ENCODE measurements around the gene HOMER2. TPM values are rescaled to one million over a fixed set of nuclear protein-coding genes. Genes with fewer than 3 reads are reported as not detected.

HOMER2 gene
- total and polyA plus RNA-seq, 2 of the 13 experiments (the other 11 are each of a cell fraction or from before 2014, with no cell fraction given), result 12.9 to 14.1 TPM

DNA sequence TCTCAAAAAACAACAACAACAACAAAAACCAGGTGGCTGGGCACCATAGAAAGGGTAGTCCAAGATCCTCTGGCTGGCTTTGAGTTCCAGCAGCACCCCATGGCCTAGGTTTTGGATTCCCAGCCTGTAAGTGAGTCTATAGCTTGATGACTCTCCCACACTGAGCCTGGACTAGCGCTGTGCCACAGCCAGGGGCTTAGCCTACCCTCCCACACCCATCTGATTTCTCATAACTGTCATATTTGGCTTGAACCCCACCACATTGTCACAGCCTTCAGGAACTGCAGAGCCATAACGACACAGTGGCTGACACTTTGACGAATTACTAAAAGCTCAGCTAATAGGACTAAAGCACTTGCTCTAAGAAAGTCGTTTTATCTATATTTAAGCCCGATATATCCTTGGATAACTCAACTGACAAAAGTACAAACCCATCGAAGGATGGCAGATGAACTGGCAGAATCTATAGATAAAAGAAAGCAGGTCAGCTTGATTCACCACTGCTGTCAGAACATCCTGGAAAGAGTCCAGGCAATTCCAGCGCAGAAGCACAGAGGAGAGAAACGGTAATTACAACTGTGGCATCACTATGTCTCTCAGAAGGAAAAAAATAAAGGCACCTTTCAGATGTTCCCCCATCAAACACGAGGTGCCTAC lies 62.1 kb downstream of the HOMER2 start:
- Histone ChIP-seq H3K9ac (ENCODE audit: insufficient read depth, low read depth, low read length) (no peak overlapping the region), H3K4me2 (ENCODE audit: low read depth, low read length) (no peak overlapping the region), H3K4me3 (replicated peaks in 1 of 3; ENCODE audit: insufficient read depth in 1 of 3, low read depth in 2 of 3, low read length in 3 of 3) (no peak overlapping the region), H3K9me3 (ENCODE audit: low read length) (no peaks in the 10 kb centered on the region), H4K20me1 (ENCODE audit: insufficient read depth, low read length) (no peaks in the 10 kb centered on the region), H3K36me3 (replicated peaks in 1 of 2; ENCODE audit: control insufficient read depth in 1 of 2, insufficient read depth in 2 of 2, low read length in 2 of 2) (no peaks in the 10 kb centered on the region), H2AFZ (ENCODE audit: low read length) (no peak overlapping the region), H3K79me2 (ENCODE audit: insufficient read depth, low read length) (no peaks in the 10 kb centered on the region), H3K27me3 (ENCODE audit: control insufficient read depth in 1 of 2, insufficient read depth in 2 of 2, low read length in 2 of 2) (no peaks in the 10 kb centered on the region), H3K27ac (ENCODE audit: extremely low read length, insufficient read depth, low read length) (no peak overlapping the region), H3K4me1 (ENCODE audit: insufficient read depth, low read length) (0 out of 2 replicates have a peak, but pooled peaks cover 5% of the 10 kb centered on the region)
- ChIA-PET POLR2A (no interaction called here), CTCF (ENCODE audit: low intra/inter-chr PET ratio, low total read pairs) (no interaction called here)
- in situ Hi-C loops (cut with HindIII; ENCODE audit: extremely low pct_ligation_motif_present, low pct_unique_long_range_greater_than_20kb), result no loop called here
- no TSS peak for BruUV-seq (replicated peaks)
- no peak for ATAC-seq
- intact Hi-C loops (cut with micrococcal nuclease; ENCODE audit: unreplicated experiment), result no loop called here
- TF ChIP-seq ATF2 (CRISPR knock-in tag; IDR thresholded peaks at IDR 0.05), result no peak
- TF ChIP-seq, protein P1, sequence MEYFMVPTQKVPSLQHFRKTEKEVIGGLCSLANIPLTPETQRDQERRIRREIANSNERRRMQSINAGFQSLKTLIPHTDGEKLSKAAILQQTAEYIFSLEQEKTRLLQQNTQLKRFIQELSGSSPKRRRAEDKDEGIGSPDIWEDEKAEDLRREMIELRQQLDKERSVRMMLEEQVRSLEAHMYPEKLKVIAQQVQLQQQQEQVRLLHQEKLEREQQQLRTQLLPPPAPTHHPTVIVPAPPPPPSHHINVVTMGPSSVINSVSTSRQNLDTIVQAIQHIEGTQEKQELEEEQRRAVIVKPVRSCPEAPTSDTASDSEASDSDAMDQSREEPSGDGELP (IDR thresholded peaks at IDR 0.05; ENCODE audit: borderline replicate concordance, low read depth), result no peak
- TF ChIP-seq ZNF407 (CRISPR knock-in tag; IDR thresholded peaks at IDR 0.05; ENCODE audit: not compliant biosample characterization), result no peak
- TF ChIP-seq RXRA (CRISPR knock-in tag; IDR thresholded peaks at IDR 0.05), result no peak
- no peak for TF ChIP-seq ZNF614 (CRISPR knock-in tag; IDR thresholded peaks at IDR 0.05; ENCODE audit: borderline replicate concordance)
- no peak for TF ChIP-seq NONO (IDR thresholded peaks at IDR 0.05)
- TF ChIP-seq NONO (CRISPR knock-in tag; conservative IDR thresholded peaks at IDR 0.05), result no peak
- TF ChIP-seq ZNF879 (CRISPR knock-in tag; IDR thresholded peaks at IDR 0.05), result no peak
- TF ChIP-seq, protein P2, sequence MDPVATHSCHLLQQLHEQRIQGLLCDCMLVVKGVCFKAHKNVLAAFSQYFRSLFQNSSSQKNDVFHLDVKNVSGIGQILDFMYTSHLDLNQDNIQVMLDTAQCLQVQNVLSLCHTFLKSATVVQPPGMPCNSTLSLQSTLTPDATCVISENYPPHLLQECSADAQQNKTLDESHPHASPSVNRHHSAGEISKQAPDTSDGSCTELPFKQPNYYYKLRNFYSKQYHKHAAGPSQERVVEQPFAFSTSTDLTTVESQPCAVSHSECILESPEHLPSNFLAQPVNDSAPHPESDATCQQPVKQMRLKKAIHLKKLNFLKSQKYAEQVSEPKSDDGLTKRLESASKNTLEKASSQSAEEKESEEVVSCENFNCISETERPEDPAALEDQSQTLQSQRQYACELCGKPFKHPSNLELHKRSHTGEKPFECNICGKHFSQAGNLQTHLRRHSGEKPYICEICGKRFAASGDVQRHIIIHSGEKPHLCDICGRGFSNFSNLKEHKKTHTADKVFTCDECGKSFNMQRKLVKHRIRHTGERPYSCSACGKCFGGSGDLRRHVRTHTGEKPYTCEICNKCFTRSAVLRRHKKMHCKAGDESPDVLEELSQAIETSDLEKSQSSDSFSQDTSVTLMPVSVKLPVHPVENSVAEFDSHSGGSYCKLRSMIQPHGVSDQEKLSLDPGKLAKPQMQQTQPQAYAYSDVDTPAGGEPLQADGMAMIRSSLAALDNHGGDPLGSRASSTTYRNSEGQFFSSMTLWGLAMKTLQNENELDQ (CRISPR knock-in tag; IDR thresholded peaks at IDR 0.05; ENCODE audit: borderline replicate concordance), result no peak
- no peak for TF ChIP-seq SIN3B (IDR thresholded peaks at IDR 0.05; ENCODE audit: low read length)
- no peak for TF ChIP-seq ZNF292 (CRISPR knock-in tag; IDR thresholded peaks at IDR 0.05; ENCODE audit: borderline replicate concordance, low read depth)
- DNase-seq (ENCODE audit: low spot score), result no peak
- 67% methylated on average over 9 of the region's 9 CpGs for WGBS (ENCODE audit: low lambda C conversion rate)
- FAIRE-seq, result no peak
